LHCN-M2 (cell line): ENCODE data around the gene TTLL5. TPM values are rescaled to one million over a fixed set of nuclear protein-coding genes. Genes with fewer than 3 reads are reported as not detected.
"Not testable (repeated sequence)": the region's sequence is repeated elsewhere in the genome, so short reads cannot be mapped to it uniquely, and the experiment has no call there.

Experiments used
- DNase-seq: peaks from one replicate; pipeline ENCODE4 v3.0.0-alpha.2; 2012; ENCODE audit warnings: low read depth
- total RNA-seq: library from RNA; depleted of rRNA; stranded (reverse); fragments of >200 nt; gene quantifications from 2 replicates; pipeline ENCODE4 v1.2.3, GENCODE V29; 2014

TTLL5 gene
- total RNA-seq, 1 experiment from 2014 or later: 22.0 TPM

DNA sequence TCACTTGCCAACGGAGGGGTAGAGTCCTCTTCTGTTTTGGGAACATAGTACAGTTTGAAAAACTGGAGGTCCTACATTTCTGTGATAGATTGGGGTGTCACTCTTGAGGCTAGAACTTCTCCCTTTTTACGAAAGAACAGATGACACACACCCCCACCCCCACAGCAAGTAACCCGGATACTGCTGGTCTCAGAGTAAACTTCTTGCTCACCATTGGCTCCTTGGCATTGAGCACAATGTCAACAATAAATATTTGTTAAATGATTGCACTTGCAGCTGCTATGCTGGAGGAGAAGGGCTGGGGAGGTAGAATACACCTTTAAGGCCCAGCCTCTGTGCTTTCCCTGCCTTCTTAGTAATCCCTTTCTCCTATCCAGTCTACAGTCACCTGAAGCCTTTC lies 170.9 kb downstream of the TTLL5 start:
- DNase-seq: peak; percentile 84

DNA sequence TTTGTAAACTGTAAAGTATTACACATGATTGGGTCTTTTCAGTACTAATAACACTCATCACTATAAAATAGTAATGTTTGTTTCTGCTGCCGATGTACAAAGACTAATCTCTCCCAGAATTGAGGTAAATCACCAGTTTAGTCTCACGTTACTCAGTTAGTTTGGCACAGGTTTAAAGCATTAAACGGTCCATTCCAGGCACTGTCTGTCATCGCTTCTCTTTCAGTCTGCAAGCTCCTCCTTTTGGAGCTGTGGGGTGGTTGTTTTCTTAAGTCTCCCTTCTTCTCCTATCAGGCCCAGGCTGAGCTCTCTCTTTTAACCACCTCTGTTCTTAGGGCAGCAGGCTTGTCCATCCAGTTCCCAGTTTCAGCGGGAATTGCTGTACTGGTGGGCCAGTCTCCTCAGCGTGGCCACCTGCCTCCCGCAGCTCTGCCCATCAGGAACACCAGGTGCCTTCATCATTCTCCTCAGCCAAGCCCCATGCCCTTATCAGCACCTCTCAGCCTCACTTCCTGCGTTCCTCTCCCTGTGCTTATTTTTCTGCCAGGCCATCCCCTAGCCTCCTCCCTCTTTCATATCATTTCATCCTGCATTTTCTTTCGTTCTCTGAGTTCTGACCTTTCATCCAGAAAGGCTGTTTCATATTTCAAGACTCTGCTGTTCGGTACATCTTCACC lies 171.7 kb downstream of the TTLL5 start:
- no peak for DNase-seq

DNA sequence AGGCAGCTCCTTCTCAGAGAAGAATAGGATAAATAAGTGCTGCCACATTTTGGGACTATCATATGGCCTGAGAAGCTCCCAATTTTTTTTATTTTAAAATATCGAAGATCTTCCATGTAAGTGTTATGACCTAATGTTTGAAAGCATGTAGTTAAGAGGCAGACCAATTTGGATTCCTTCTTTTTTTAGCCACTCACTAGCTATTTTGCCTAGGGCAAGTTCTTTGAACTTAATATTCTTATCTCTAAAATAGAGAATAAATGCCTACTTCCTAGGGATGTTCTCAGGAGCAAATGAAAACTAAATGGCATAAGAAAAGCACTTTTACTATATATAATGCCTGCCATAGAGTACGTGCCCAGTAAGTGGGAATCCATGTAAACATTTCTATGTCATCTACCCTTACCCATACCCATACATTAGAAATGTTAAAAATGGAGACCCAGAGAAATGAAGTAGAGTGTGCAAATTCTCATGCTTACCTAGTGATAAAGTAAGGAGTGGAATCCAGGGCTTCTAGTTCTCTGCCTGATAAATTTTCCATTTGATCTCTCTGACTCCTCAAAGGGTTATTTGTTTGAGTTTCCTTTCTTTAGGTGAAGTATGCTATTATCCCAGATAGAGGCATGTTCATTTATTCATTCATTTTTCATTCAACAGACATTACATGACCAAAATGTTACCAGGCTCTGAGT lies 172.4 kb downstream of the TTLL5 start:
- no peak for DNase-seq

DNA sequence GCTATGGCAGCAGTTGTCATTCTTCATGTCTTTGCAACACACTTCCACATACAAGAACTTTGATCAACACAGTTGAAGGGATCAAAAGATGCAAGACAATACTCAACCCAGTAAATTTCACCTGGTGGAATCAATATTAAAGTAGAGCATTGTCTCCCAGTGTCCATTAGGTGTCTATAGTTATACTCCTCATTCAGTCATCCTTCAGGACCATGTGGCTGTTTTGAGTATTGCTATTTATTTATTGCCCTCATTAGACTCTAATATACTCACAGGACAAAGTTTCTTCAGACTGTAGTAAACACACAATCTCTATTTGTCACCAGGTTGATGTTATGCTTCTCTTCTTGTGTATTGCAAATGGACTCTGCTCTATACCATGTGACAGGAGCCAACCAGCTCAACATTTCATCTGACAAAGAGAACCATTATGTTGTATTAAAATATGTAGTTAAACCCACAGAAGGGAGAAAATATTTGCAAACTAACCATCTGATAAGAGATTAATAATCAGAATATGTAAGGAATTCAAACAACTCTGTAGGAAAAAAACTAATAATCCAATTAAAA lies 174.2 kb downstream of the TTLL5 start:
- DNase-seq: no peak

DNA sequence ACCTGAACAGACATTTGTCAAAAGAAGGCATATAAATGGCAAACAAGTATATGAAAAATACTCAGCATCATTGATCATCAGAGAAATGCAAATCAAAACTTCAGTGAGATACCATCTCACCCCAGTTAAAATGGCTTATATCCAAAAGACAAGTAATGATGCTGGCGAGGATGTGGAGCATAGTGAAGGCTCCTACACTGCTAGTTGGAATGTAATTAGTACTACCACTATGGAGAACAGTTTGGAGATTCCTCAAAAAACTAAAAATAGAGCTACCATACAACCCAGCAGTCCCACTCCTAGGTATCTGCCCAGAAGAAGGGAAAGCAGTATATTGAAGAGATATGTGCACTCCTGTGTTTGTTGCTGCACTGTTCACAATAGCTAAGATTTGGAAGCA lies 174.7 kb downstream of the TTLL5 start:
- DNase-seq: no peak

DNA sequence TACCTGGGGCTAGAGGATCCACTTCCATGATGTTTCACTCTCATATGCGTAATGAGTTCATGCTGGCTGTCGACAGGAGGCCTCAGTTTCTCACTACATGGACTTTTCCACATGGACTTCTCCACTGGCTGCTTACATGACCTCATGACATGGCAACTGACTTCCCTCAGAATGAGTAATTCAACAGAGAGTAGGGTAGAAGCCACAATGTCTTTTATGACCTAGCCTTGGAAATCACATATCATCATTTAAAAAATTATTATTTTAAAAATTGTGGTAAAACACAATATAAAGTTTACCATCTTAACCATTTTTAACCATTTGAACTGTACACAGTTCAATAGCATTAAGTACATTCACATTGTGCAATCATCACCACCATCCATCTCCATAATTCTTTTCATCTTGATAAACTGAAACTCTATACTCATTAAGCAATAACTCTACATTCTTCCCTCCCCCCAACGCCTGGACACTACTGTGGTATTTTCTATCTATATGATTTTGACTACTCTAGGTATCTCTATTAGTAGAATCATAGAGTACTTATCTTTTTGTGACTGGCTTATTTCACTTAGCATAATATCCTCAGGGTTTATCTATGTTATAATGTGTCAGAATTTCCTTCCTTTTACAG lies 176.2 kb downstream of the TTLL5 start:
- peak; percentile 46 for DNase-seq

DNA sequence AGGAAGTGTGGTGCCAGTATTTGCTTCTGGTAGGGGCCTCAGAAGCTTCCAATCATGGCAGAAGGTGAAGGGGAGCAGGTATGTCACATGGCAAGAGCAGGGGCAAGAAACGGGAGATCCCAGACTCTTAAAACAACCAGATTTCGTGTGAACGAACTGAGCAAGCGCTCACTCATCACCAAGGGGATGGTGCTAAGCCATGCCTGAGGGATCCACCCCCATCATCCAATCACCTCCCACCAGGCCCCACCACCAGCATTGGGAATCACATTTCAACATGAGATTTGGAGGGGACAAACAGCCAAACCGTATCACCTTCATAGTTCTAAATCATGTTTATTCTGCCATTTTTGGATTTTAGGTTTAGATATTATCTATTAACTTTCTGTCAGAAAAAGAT lies 179.9 kb downstream of the TTLL5 start:
- no peak for DNase-seq

DNA sequence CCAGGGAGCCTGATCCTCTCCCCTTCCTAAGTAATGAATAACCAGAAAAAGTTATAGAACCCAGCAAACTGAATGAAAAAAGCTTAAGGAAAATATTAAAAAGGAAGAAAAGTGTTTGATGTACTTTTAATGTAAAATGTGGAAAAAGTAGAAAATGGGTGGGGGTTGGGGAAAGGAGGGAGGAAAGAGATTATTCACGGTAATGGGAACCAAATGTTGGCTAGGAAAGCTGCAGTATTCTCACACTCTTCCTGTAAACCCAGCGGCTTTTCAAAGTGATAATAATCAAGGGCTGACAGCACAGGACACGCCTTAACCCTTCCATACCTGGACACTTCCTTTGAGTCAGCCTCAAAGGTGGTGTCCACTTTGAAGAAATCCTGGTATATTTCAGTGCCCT lies 181.5 kb downstream of the TTLL5 start:
- DNase-seq: no peak

DNA sequence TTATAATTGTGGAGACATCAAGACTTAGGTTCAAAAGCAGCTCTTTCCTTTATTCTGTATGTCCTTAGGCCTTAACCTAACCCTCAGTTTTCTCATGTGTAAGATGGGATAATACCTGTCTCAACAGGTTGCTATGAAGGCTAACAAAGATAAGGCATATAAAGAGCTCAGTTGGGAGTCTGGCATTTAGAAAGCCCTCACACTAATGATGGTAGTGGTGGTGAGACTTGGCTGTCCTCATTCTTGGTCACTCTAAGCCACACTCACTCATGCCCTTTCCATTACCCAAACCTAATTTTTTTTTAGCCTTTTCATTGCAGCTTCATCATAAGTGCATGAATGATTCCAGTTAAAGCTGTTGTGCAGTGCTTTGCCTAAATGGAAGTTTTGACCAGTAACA lies 183.4 kb downstream of the TTLL5 start:
- DNase-seq: no peak

DNA sequence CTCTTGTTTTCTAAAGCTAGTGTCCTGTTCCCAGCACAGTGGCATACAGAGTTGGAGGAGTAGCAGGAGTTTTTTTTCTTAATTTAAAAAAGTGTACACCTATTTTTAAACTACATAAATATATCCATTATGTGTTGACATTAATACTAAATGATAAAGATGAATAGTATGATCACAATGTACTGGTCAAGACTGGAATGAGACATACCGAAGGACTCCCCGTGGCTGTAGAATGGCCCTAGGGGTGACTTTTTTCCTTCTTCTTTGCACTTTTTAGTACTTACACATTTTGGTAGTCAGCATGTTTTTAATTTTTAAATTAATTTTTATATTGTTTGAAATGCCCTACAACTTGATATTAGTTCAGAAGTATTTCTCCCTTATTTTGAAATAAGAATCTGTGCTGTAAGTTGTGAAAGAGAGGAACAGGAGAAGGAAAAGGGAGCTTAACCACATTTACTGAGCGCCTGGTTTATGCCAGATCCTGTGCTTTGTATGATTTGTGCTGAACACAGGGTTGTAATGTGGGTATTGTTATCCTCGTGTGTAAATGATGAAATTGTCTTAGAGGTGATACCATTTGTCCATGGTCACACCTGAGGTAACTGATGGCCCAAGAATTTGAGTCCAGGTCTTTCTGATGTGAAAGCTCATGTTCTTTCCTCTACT lies 184.2 kb downstream of the TTLL5 start:
- DNase-seq: peak; percentile 28

DNA sequence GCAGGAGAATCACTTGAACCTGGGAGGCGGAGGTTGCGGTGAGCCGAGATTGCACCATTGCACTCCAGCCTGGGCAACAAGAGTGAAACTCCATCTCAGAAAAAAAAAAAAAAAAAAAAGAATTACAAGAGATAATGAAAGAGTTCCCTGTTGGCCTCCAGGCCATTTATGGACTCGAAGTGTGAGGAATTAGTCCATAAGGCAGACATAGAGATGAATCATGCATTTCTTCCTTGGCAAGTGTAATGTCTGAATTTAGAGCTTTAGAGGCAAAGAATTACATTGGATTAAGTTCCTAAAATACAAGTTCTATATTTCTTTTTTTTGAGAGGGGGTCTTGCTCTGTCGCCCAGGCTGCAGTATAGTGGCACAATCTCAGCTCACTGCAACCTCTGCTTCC lies 185.6 kb downstream of the TTLL5 start:
- not testable (repeated sequence) for DNase-seq

DNA sequence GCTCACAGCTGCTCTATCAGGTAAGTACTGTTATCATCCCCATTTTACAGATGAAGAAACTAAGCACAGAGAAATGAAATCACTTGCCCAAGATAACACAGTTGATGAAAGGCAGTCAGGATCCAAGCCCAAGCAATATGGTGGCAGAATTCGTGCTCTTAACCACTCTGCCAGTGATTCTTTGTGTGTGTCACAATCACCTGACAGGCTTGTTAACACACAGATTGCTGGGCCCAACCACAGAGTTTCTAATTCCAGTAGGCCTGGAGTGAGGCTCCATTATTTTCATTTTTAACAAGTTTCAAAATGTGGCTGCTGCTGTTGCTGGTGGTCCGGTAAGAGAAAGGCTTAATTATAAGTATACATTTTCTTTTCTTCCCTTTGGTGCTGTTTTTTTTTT lies 186.5 kb downstream of the TTLL5 start:
- no peak for DNase-seq

DNA sequence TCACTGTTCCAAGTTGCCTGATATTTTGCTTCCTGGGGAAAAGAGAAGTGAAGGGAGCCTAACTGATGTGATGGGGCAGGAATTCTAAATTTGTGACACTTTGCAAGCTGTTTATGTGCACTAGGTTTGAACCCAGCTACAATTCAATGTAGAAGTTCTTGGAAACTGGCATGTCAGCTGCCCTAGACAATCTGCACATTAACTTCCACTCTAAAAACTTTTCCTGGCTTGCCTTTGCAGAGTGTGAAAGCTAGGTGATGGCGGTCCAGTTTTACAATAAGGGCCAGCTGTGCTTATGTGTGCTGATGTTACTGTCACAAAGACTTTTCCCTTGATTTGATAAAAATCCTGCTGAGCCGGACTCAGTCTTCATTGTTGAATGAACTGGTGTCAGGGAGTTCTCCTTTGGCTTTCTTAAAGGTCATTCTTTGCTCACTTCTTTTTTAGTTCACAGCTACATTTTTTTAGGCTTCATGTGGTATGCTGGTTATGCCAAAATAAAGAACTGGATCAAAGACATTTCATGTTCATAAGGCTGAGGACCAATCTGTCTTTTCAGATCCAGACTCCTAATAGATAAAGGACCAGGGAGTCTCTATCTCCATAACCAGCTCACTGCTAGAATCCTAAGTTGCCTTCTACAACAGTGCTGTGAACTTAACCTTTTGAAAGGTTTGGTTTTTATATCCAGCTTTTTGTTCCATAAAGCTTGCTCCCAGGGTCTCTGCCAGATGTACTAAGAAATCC lies 187.3 kb downstream of the TTLL5 start:
- DNase-seq: no peak

DNA sequence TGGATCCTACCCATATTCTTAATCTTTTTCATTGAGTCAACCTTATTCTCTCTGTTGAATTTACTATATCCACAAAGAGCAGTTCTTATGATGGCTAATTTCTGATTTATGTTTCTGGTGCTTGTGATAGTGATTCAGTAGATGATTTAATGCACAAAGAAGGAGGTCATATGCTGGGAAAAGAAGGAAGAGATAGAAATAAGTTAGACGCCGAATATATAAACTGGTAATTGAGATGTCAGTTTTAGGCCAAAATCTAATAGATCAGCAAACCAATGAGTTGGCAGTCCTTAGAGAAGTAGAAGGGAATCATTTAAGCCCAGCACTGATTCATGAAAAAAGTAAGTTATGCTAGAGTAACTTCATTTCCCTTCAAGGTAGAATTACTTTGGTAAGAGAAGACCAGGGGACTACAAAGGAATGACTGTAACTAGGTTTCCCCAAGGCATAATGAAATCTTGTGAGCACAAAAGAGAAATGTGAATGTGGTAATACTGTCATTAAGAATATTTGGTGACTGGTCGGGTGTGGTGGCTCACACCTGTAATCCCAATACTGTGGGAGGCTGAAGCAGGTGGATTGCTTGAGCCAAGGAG lies 188.4 kb downstream of the TTLL5 start:
- DNase-seq: no peak

DNA sequence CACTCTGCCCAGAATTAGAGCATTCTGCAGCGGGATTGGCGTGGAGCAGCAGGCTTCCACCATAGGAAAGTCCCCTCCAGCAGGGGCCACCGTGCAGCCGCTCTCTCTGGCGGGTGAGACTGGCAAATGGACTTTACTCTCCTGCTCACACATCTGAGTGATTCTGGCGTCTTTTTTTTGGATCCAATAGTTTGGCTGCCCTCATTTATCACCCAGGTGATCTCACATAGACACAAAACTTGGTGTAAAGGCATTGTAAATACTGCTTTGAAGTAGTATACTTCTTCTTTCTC lies 190.5 kb downstream of the TTLL5 start:
- no peak for DNase-seq

DNA sequence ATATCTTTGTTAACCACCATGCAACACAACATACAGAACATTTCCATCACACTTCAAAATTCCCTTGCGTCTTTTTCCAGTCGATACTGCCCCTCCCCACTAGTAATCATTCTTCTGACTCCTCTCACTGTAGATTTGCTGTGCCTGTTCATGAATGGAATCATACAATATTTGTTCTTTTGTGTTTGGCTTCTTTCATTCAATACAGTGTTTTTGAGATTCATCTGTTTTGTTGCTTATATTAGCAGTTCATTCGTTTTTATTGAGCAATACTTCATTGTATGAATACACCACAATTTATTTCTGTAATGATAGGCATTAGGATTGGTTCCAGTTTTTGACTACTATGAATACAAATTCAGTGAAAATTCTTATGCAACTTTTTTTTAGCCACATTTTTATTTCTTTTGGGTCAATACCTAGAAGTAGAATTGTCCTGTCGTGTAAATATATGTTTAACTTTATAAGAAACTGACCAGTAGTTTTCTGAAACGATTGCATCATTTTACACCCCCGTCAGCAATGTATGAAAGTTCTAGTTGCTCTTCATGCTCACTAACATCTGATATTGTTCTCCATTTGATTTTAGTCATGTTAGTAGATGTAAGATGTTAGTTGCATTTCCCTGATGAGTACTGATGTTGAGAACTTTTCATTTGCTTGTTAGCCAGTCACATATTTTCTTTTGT lies 193.2 kb downstream of the TTLL5 start:
- DNase-seq: no peak

DNA sequence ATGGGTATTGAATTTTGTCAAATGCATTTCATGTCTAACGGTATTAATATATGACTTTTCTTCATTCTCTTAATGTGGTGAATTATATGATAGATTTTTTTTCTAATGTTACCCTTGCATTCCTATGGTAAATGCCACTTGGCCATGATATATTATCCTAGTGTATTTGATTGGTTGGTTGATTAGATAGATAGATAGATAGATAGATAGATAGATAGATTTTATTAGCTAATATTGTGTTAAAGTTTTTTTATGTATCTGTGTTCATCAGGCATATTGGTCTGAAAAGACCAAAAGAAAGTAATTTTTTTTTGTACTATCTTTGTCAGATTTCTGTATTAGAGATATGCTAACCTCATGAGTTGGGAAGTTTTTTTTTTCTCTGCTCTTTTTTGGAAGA lies 196.2 kb downstream of the TTLL5 start:
- DNase-seq: no peak

DNA sequence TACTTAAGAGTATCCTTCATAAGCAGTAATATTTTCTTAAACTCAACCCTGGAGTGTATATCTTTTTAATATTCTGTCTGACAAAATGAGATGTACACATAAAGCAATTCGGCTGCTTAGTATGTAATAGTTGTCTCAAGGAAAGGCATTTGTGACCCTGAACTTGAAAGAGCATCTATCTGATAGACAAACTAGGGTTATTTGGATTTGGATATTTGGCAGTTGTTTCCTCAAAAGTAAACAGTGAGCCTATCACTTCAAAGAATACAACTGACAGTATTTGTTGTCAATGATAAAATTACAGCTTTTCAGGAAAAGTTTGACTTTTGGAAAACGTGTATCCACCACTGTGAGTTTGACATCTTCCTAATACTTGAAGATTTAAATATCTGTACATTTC lies 197.3 kb downstream of the TTLL5 start:
- DNase-seq: no peak

DNA sequence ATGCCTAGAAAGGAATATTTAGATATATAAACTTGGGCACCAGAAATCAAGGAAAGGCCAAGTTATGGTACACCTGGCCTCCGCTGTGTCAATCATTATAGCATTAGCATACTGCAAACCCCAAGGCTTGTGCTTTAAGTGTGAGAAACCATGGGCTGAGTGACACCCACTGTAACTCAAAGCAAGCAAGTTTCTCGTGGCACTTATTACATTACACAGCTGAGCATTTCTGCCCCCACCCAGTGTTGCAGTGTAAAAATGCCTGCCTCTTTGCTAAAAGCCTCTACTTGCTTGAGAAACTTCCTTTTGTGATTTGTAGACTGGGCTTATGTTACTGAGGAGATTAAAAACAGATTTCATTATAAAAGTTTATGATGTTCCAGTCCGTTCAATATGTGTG lies 198.7 kb downstream of the TTLL5 start:
- no peak for DNase-seq

DNA sequence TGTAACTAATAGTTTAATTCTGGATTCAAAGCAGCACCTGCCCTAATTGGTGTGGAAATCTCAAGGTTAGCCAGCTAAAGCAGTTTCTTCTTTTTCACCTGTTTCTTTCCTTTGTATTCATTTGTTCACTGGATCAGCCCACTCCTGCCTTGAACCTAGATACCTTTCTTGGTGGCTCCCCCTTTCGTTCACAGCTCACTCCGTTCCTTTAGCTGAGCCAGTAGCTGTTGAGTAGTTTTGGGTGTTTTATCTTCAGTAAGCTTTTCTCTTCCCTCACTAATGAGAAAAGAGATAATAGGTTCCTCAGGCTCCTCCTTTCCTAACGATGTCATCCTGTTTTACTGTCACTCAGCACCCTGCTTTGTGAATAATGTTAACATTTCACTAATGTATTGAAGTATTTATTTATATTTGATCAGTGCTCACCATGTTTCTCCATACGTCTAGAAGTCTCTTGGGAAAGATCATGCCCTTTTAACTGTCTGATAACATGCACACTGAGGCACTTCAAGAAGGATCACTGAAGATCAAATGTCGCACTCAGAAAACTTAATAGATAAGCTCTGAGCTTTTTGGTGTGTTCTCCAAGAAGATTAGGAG lies 199.6 kb downstream of the TTLL5 start:
- DNase-seq: no peak
